NCI-H2107 treated with DMSO at 0.1 percent for 48 hours (cell line): ENCODE measurements around the gene SH3BP4.
"Not testable (repeated sequence)": the region's sequence is repeated elsewhere in the genome, so short reads cannot be mapped to it uniquely, and the experiment has no call there.

Experiments
- DNase-seq: peaks from one replicate; lab custom pipeline; 2025; ENCODE audit not compliant: unreplicated experiment; lab: John Stamatoyannopoulos, UW

SH3BP4 gene

GRCh38 chr2:235009081-235009480 is 57.3 kb downstream of the SH3BP4 start:
- DNase-seq, result no peak

- no peak for DNase-seq
These were observed 58.4 kb downstream of the SH3BP4 start for GRCh38 chr2:235010117-235010714.

GRCh38 chr2:235011607-235011928 is 59.8 kb downstream of the SH3BP4 start:
- DNase-seq, result no peak

- DNase-seq, result no peak
These were observed 60.3 kb downstream of the SH3BP4 start for GRCh38 chr2:235011929-235012631.

GRCh38 chr2:235017441-235017840 is 65.6 kb downstream of the SH3BP4 start:
- no peak for DNase-seq

- no peak for DNase-seq
These were observed 67.0 kb downstream of the SH3BP4 start for GRCh38 chr2:235018838-235019237.

GRCh38 chr2:235020141-235020540 is 68.3 kb downstream of the SH3BP4 start:
- not testable (repeated sequence) for DNase-seq

- no peak for DNase-seq
These were observed 69.9 kb downstream of the SH3BP4 start for GRCh38 chr2:235021752-235022151.

- DNase-seq, result no peak
These were observed 72.5 kb downstream of the SH3BP4 start for GRCh38 chr2:235024191-235024860.

GRCh38 chr2:235024931-235025773 is 73.3 kb downstream of the SH3BP4 start:
- DNase-seq, result no peak

GRCh38 chr2:235025800-235026536 is 74.2 kb downstream of the SH3BP4 start:
- no peak for DNase-seq

- peak; percentile 85 for DNase-seq
These were observed 75.1 kb downstream of the SH3BP4 start for GRCh38 chr2:235026649-235027557.

GRCh38 chr2:235027558-235028214 is 75.9 kb downstream of the SH3BP4 start:
- DNase-seq, result no peak

GRCh38 chr2:235028646-235029045 is 76.8 kb downstream of the SH3BP4 start:
- no peak for DNase-seq

- DNase-seq, result no peak
These were observed 77.2 kb downstream of the SH3BP4 start for GRCh38 chr2:235029054-235029453.

- DNase-seq, result no peak
These were observed 78.3 kb downstream of the SH3BP4 start for GRCh38 chr2:235030126-235030525.

- DNase-seq, result no peak
These were observed 79.1 kb downstream of the SH3BP4 start for GRCh38 chr2:235030936-235031335.

- DNase-seq, result no peak
These were observed 80.0 kb downstream of the SH3BP4 start for GRCh38 chr2:235031686-235032373.

GRCh38 chr2:235032466-235032865 is 80.6 kb downstream of the SH3BP4 start:
- no peak for DNase-seq
